H1 (cell line): ENCODE measurements around the gene ARHGAP42. TPM values are rescaled to one million over a fixed set of nuclear protein-coding genes. Genes with fewer than 3 reads are reported as not detected.

ENCODE experiments used
- CTCF ChIA-PET: fragments of 300-600 bp; sonication (Branson Sonifier 250); formaldehyde crosslinking; loops from one replicate; lab custom pipeline; 2021; ENCODE audit not compliant: partially characterized antibody; lab: Charles Lee
- POLR2A ChIA-PET: fragments of 300-600 bp; sonication (Branson Sonifier 250); formaldehyde crosslinking; loops from one replicate; lab custom pipeline; 2021; ENCODE audit warnings: inconsistent platforms; ENCODE audit not compliant: partially characterized antibody; lab: Charles Lee
- DNase-seq, 2 experiments: peaks; one replicate each; pipeline versions ENCODE4 v3.0.0 to v3.0.0-alpha.2; 2010 to 2022; ENCODE audit warnings: low spot score in 2 of 2, low read depth in 1 of 2, mixed read lengths in 1 of 2
- FAIRE-seq: peaks from 2 replicates; lab custom pipeline; 2011; peaks lifted over from hg19 to GRCh38; lab: Jason Lieb, UNC
- H2AFZ ChIP-seq: 2 replicates; pipeline ENCODE4 v1.8.1; 2012; ENCODE audit warnings: low read length, inconsistent platforms
- H2AK5ac ChIP-seq: 2 replicates; pipeline ENCODE4 v1.6.1; 2013; ENCODE audit warnings: low read depth, low read length
- H2BK120ac ChIP-seq: replicated peaks from 2 replicates; pipeline ENCODE3; 2013; ENCODE audit warnings: low read depth, low read length, inconsistent platforms
- H2BK12ac ChIP-seq: 2 replicates; pipeline ENCODE4 v1.6.1; 2013; ENCODE audit warnings: low read depth, low read length
- H2BK15ac ChIP-seq: 2 replicates; pipeline ENCODE4 v1.6.1; 2013; ENCODE audit warnings: low read length
- H2BK20ac ChIP-seq: 2 replicates; pipeline ENCODE4 v1.6.1; 2013; ENCODE audit warnings: low read length
- H2BK5ac ChIP-seq: 2 replicates; pipeline ENCODE4 v1.6.1; 2013; ENCODE audit warnings: low read depth, low read length
- H3K14ac ChIP-seq: 2 replicates; pipeline ENCODE4 v1.6.1; 2013; ENCODE audit warnings: inconsistent platforms; ENCODE audit not compliant: insufficient read length
- H3K18ac ChIP-seq: 2 replicates; pipeline ENCODE4 v1.6.1; 2013; ENCODE audit warnings: low read length; ENCODE audit errors: extremely low read depth
- H3K23ac ChIP-seq: 2 replicates; pipeline ENCODE4 v1.6.1; 2013; ENCODE audit warnings: inconsistent platforms; ENCODE audit not compliant: insufficient read length
- H3K23me2 ChIP-seq: 2 replicates; pipeline ENCODE4 v1.6.1; 2013; ENCODE audit warnings: low read depth, low read length
- H3K27ac ChIP-seq: 2 replicates; pipeline ENCODE4 v1.6.1; 2011; ENCODE audit warnings: low read depth, low read length, inconsistent platforms
- H3K27me3 ChIP-seq, 4 experiments: replicated peaks in 1 of 4; 1 replicate in 1 of 4; 2 replicates in 3 of 4; pipeline versions ENCODE4 v1.6.1 to v1.8.1; 2011 to 2013; ENCODE audit warnings: low read length in 3 of 4, mild to moderate bottlenecking in 3 of 4, inconsistent platforms in 2 of 4, mixed read lengths in 2 of 4, moderate library complexity in 1 of 4; ENCODE audit not compliant: control insufficient read depth in 3 of 4, insufficient read depth in 3 of 4; ENCODE audit errors: extremely low read depth in 1 of 4
- H3K36me3 ChIP-seq, 4 experiments: 2 replicates each; pipeline versions ENCODE4 v1.6.1 to v1.8.1; 2011 to 2013; ENCODE audit warnings: mild to moderate bottlenecking in 4 of 4, low read length in 3 of 4, moderate library complexity in 2 of 4, control low read depth in 1 of 4, inconsistent platforms in 1 of 4; ENCODE audit not compliant: insufficient read depth in 4 of 4, control insufficient read depth in 2 of 4
- H3K4ac ChIP-seq: replicated peaks from 2 replicates; pipeline ENCODE3; 2013; ENCODE audit warnings: low read length, low read depth, mixed read lengths, inconsistent platforms; ENCODE audit not compliant: insufficient read length
- H3K4me1 ChIP-seq, 4 experiments: replicated peaks in 1 of 4; 1 replicate in 1 of 4; 2 replicates in 3 of 4; pipeline versions ENCODE4 v1.6.1 to v1.8.1; 2011 to 2013; ENCODE audit warnings: low read length in 3 of 4, inconsistent platforms in 2 of 4, mixed read lengths in 1 of 4; ENCODE audit not compliant: insufficient read depth in 4 of 4, control insufficient read depth in 3 of 4
- H3K4me2 ChIP-seq, 2 experiments: 2 replicates each; pipeline versions ENCODE4 v1.6.1 to v1.8.1; 2011 to 2013; ENCODE audit warnings: low read depth in 2 of 2, low read length in 2 of 2, control low read depth in 1 of 2, inconsistent platforms in 1 of 2, mild to moderate bottlenecking in 1 of 2; ENCODE audit not compliant: insufficient read depth in 1 of 2
- H3K4me3 ChIP-seq, 4 experiments: fragments of 200-600, 300-600 bp in 1 of 4; sonication (generic), shearing (Covaris generic), sonication (Bioruptor Twin) in 1 of 4; 2 replicates each; pipeline versions ENCODE4 v1.5.1 to v1.8.1; 2011 to 2016; ENCODE audit warnings: low read length in 4 of 4, low read depth in 3 of 4, control low read depth in 2 of 4, inconsistent platforms in 2 of 4, mild to moderate bottlenecking in 2 of 4, mixed read lengths in 1 of 4, moderate library complexity in 1 of 4; ENCODE audit not compliant: insufficient read depth in 2 of 4; ENCODE audit errors: extremely low read depth in 1 of 4
- H3K56ac ChIP-seq: replicated peaks from 2 replicates; pipeline ENCODE3; 2013; ENCODE audit warnings: low read depth, mild to moderate bottlenecking, mixed read lengths, low read length, inconsistent platforms; ENCODE audit not compliant: insufficient read length
- H3K79me1 ChIP-seq: 2 replicates; pipeline ENCODE4 v1.6.1; 2013; ENCODE audit warnings: low read depth, low read length, control low read depth
- H3K79me2 ChIP-seq, 2 experiments: 2 replicates each; pipeline versions ENCODE4 v1.6.1 to v1.8.1; 2012 to 2013; ENCODE audit warnings: low read length in 2 of 2, mild to moderate bottlenecking in 2 of 2, inconsistent platforms in 1 of 2; ENCODE audit not compliant: insufficient read depth in 2 of 2, control insufficient read depth in 1 of 2
- H3K9ac ChIP-seq, 4 experiments: replicated peaks in 1 of 4; 1 replicate in 1 of 4; 2 replicates in 3 of 4; pipeline versions ENCODE4 v1.6.1 to v1.8.1; 2011 to 2013; ENCODE audit warnings: low read depth in 3 of 4, low read length in 3 of 4, control low read depth in 2 of 4, mild to moderate bottlenecking in 2 of 4, moderate library complexity in 2 of 4, inconsistent platforms in 1 of 4; ENCODE audit errors: extremely low read depth in 1 of 4
- H3K9me3 ChIP-seq, 2 experiments: 2 replicates each; pipeline versions ENCODE4 v1.6.1 to v1.8.1; 2012 to 2013; ENCODE audit warnings: mild to moderate bottlenecking in 2 of 2, moderate library complexity in 2 of 2, control low read depth in 1 of 2, inconsistent platforms in 1 of 2, low read depth in 1 of 2, low read length in 1 of 2, mixed read lengths in 1 of 2; ENCODE audit not compliant: insufficient read depth in 2 of 2
- H4K20me1 ChIP-seq, 2 experiments: replicated peaks in 1 of 2; 2 replicates each; pipeline versions ENCODE3 to v1.8.1; 2011 to 2013; ENCODE audit warnings: inconsistent platforms in 2 of 2, low read length in 2 of 2, mild to moderate bottlenecking in 1 of 2; ENCODE audit not compliant: insufficient read depth in 2 of 2, control insufficient read depth in 1 of 2
- H4K5ac ChIP-seq: 2 replicates; pipeline ENCODE4 v1.6.1; 2013; ENCODE audit warnings: low read length, low read depth, mixed read lengths, inconsistent platforms; ENCODE audit not compliant: insufficient read length
- H4K8ac ChIP-seq: 2 replicates; pipeline ENCODE4 v1.8.0; 2013; ENCODE audit warnings: mild to moderate bottlenecking, moderate library complexity, low read length, inconsistent platforms; ENCODE audit not compliant: insufficient read depth; ENCODE audit errors: extremely low read depth
- H4K91ac ChIP-seq: replicated peaks from 2 replicates; pipeline ENCODE3; 2013; ENCODE audit warnings: low read length, mixed read lengths, inconsistent platforms; ENCODE audit not compliant: insufficient read length
- WGBS, 2 experiments: shearing (Covaris generic) in 1 of 2; methylation state at CpG; one replicate each; pipeline versions ENCODE4 v1.1.6 to v1.1.7; 2013 to 2015; ENCODE audit warnings: low lambda C conversion rate in 2 of 2, mixed read lengths in 2 of 2, inconsistent platforms in 1 of 2, low coverage in 1 of 2, missing lambda C conversion rate in 1 of 2; ENCODE audit not compliant: insufficient replicate concordance in 2 of 2, insufficient coverage in 1 of 2, insufficient read length in 1 of 2; ENCODE audit errors: extremely low coverage in 1 of 2, missing lambda C conversion rate in 1 of 2; 5-methylcytosine and 5-hydroxymethylcytosine counted together
- polyA plus RNA-seq, 7 experiments: library from polyadenylated mRNA; depleted of rRNA in 3 of 7; stranded (reverse) in 5 of 7; unstranded in 2 of 7; fragments of >200 nt in 5 of 7; fragments of 200-250 nt in 2 of 7; gene quantifications; 1 replicate in 5 of 7; 2 replicates in 1 of 7; 4 replicates in 1 of 7; pipeline versions ENCODE4 v1.2.1 to v1.2.3, GENCODE V29; 2011 to 2013; ENCODE audit warnings: missing spikeins in 2 of 7, mixed read lengths in 2 of 7
- total RNA-seq: library from RNA; stranded (reverse); fragmentation: NEBNext Ultra II Directional; extraction: Animal tissue kit (Norgen Biotek cat#: 25700); gene quantifications from 2 replicates; pipeline ENCODE4 v1.2.1, GENCODE V29; 2021
- TF ChIP-seq, protein P1 (sequence below): IDR thresholded peaks from 2 replicates; pipeline ENCODE4 v1.6.1; 2011; ENCODE audit warnings: low read length, improper control_type of control experiment

The ARHGAP42 gene
- total and polyA plus RNA-seq, 2 of the 8 experiments (the other 6 are each of a cell fraction or from before 2014, with no cell fraction given) = 22.2 to 33.5 TPM

DNA sequence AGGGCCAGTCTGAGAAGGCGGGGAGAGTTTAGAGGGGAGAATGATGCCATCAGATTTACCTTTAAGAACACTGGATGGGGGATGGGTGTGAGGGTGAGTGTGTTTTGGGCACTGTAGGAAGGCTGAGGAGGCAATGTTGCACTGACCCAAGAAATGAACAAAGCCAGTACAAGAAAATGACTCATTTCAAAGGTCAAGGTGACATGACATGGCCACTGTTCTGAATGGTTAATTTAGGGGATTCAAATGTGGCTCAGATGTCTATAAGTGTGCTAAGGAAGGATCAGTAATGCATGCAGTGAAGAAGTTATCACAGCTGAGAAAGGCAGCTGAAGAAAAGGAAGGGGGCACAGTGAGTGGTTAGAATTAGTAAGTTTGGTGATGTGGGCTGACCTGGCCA, 312.7 kb downstream of the ARHGAP42 start:
- no peaks in the 10 kb centered on the region for H3K4me1 ChIP-seq
- no peak overlapping the region for H2AFZ ChIP-seq
- ChIA-PET CTCF (no interaction called here), POLR2A (no interaction called here)
- H3K9ac ChIP-seq = no peak overlapping the region
- H3K56ac ChIP-seq = no peak overlapping the region
- DNase-seq = no peak
- H2BK5ac ChIP-seq = no peak overlapping the region
- H3K23me2 ChIP-seq = no peaks in the 10 kb centered on the region
- no peaks in the 10 kb centered on the region for H3K36me3 ChIP-seq
- H3K9me3 ChIP-seq = no peaks in the 10 kb centered on the region
- H3K18ac ChIP-seq = no peak overlapping the region
- H3K4me2 ChIP-seq = no peak overlapping the region
- no peak overlapping the region for H2BK12ac ChIP-seq
- H2AK5ac ChIP-seq = no peak overlapping the region
- H4K8ac ChIP-seq = no peak overlapping the region
- H3K4ac ChIP-seq = no peak overlapping the region
- H2BK15ac ChIP-seq = no peak overlapping the region
- H3K79me1 ChIP-seq = no peaks in the 10 kb centered on the region
- H3K27ac ChIP-seq = no peak overlapping the region
- FAIRE-seq = no peak
- 94% methylated on average over 1 of the region's 1 CpG; no CpG with 5 or more reads in 1 of the 2 experiments for WGBS, 2 experiments
- H3K4me3 ChIP-seq = no peak overlapping the region
- H2BK120ac ChIP-seq = no peak overlapping the region
- H3K14ac ChIP-seq = no peak overlapping the region
- no peak overlapping the region for H2BK20ac ChIP-seq
- no peaks in the 10 kb centered on the region for H3K79me2 ChIP-seq
- no peak overlapping the region for H4K91ac ChIP-seq
- no peak overlapping the region for H4K5ac ChIP-seq
- H4K20me1 ChIP-seq = no peaks in the 10 kb centered on the region
- H3K23ac ChIP-seq = no peak overlapping the region
- H3K27me3 ChIP-seq = no peaks in the 10 kb centered on the region
- TF ChIP-seq, protein P1, sequence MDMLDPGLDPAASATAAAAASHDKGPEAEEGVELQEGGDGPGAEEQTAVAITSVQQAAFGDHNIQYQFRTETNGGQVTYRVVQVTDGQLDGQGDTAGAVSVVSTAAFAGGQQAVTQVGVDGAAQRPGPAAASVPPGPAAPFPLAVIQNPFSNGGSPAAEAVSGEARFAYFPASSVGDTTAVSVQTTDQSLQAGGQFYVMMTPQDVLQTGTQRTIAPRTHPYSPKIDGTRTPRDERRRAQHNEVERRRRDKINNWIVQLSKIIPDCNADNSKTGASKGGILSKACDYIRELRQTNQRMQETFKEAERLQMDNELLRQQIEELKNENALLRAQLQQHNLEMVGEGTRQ = no peak
